NCI-H1092 (cell line): ENCODE results near the gene CMC2.

Experiments
- DNase-seq: peaks from one replicate; lab custom pipeline; 2025; lab: John Stamatoyannopoulos, UW

Gene CMC2

DNA sequence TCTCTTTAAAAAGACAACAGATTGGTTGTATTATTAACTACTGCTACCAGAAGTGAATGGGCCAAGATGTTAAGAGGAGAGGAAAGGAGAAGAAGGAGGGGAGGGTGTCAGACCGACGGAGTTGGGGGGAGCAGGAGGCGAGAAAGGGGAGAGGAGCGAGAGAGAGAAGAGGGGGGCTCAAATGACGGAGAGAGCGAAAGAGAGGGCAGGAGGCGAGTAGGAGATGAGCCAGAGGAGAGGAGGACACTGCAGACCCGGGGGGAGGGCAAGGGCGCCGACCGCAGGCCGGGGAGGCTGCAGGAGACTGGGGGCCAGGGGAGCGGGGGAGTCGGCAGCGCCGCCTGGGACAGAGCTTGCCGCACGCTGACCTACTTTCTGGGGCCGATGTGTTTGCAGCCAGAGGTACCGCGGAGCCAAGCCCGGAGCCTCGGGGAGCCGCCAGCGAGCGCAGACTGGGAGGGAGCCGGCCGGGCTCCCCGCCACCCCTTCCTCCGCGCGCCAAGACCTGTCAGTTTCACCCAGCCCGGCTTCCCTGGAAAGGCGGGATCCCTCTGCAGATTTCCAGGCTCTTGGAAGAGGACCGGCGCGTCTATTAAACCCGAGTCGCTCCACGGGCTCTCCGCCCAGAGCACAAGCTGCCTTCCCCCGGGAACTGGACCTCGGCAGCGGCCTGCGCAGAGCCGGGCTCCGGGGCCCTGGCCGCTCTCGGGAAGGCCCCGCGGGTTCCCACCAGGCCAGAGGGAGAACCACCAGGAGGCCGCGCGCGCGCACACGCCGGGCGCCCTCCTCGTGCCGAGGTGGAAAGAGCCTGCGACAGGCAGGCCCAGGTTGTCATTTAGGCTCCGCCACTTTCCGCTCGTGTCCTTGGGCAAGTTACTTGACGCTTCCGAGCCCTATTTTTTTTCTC is 74.6 kb downstream of the CMC2 start:
- peak; percentile 62 for DNase-seq

DNA sequence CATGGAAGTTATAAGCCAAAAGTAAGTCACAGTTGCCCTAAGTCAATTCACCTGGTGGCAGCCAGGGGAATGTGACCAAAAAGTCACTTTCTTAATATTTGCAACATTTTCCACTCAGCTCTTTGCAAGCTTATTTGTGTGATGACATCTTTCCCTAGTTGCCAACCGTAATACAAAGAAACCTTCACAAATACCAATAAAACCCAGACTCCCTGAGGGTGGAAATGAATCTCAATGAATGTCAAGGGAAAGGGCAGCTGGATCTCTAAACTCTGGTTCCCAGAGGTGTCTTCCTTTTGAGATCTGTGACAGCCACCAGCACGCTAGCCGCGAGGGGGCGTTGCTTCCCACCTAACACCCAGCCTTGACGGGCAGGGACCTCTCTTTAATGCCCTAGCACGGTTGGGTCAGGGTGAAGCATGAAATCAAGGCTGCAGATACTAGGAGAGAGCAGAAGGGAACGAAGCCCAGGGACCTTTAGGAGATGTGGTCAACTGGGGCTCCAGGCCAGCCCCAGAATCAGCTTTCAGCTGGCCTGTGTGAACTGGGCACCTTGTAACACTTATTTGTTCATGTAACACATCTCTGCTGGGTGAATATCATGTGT is 82.2 kb downstream of the CMC2 start:
- DNase-seq = no peak

DNA sequence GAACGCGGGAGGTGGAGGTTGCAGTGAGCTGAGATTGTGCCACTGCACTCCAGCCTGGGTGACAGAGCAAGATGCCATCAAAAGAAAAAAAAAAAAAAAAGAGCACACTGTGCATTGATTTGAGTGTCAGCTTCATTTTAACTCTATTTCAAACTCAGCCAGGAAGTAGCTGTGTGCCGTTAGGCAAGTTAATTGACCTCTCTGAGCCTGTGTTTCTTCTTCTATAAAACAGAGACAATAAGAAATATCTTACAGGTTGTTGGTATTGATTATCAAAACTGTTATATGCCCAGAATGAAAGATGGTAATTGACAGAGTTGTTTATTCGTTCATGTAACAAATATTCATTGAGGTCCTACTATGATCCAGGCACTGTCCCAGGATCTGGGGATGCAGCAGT is 83.3 kb downstream of the CMC2 start:
- DNase-seq = no peak
